ENCODE measurements around the gene CENPE. TPM values are rescaled to one million over a fixed set of nuclear protein-coding genes. Genes with fewer than 3 reads are reported as not detected.

Gene CENPE
- total and polyA plus RNA-seq, 2 donors (not counting 1 experiment from before 2014, with no cell fraction given) = 0.15 to 2.8 TPM

- H3K27me3 Mint-ChIP-seq = no peaks in the 10 kb centered on the region
- H4K20me1 ChIP-seq (ENCODE audit: control insufficient read depth, insufficient read depth, low read length, poor library complexity, severe bottlenecking) = no peaks in the 10 kb centered on the region
- H2AFZ ChIP-seq (ENCODE audit: insufficient read depth, low read depth, low read length, poor library complexity, severe bottlenecking) = peak overlapping the region; percentile 1
- no peak overlapping the region for H3K4me2 ChIP-seq (replicated peaks; ENCODE audit: low read depth, low read length, poor library complexity, severe bottlenecking)
- H3K9ac ChIP-seq (ENCODE audit: low read length) = no peak overlapping the region
- no peaks in the 10 kb centered on the region for H3K9me3 Mint-ChIP-seq (ENCODE audit: insufficient read depth)
- peaks cover 0 to 3% (median 0%) of the 10 kb centered on the region in 3 donors for H3K9me3 ChIP-seq (ENCODE audit: control extremely low read depth in 1 of 3, control insufficient read depth in 2 of 3, insufficient read depth in 1 of 3, low read length in 2 of 3)
- no peaks in the 10 kb centered on the region for H3K4me1 ChIP-seq (ENCODE audit: control insufficient read depth in 2 of 2, insufficient read depth in 2 of 2, low read length in 2 of 2)
- POLR2A ChIA-PET = no interaction called here
- no peak overlapping the region for H3K4me3 Mint-ChIP-seq
- peaks cover 2% of the 10 kb centered on the region for H3K4me1 Mint-ChIP-seq
- H3K27me3 ChIP-seq (replicated peaks in 1 of 4; ENCODE audit: control extremely low read depth in 1 of 4, control insufficient read depth in 3 of 4, insufficient read depth in 4 of 4, low read length in 3 of 4) = no peaks in the 10 kb centered on the region
- no peak for TF ChIP-seq EZH2 (IDR thresholded peaks at IDR 0.05; ENCODE audit: borderline replicate concordance, insufficient read depth, low read depth, low read length, poor library complexity, severe bottlenecking)
- TF ChIP-seq CTCF (IDR thresholded peaks at IDR 0.05) = no peak
- no peak overlapping the region for H3K27ac Mint-ChIP-seq
- no peak for DNase-seq
- CTCF ChIA-PET = no interaction called here
- intact Hi-C loops (cut with micrococcal nuclease) = no loop called here
- no peak overlapping the region for H3K27ac ChIP-seq (ENCODE audit: low read length in 2 of 2)
- no peaks in the 10 kb centered on the region for H3K79me2 ChIP-seq (ENCODE audit: control insufficient read depth, insufficient read depth, low read length)
- ATAC-seq (ENCODE audit: low read depth) = no peak
- WGBS (ENCODE audit: insufficient coverage) = no CpG with 5 or more reads among the region's 4 CpGs
- H3K36me3 ChIP-seq (replicated peaks in 1 of 2; ENCODE audit: control extremely low read depth in 1 of 2, control insufficient read depth in 1 of 2, extremely low read depth in 1 of 2, insufficient read depth in 2 of 2, low read length in 1 of 2) = no peaks in the 10 kb centered on the region
- H3K4me3 ChIP-seq (ENCODE audit: control extremely low read depth in 1 of 5, extremely low read depth in 1 of 5, insufficient read depth in 1 of 5, low read depth in 2 of 5, low read length in 4 of 5) = no peak overlapping the region
Measured at GRCh38 chr4:103158760-103159159, 39.4 kb downstream of the CENPE start.

- no peak overlapping the region for H3K9ac ChIP-seq (ENCODE audit: low read length)
- H3K4me1 Mint-ChIP-seq = peaks cover 2% of the 10 kb centered on the region
- no peak for ATAC-seq (ENCODE audit: low read depth)
- H3K9me3 ChIP-seq (ENCODE audit: control extremely low read depth in 1 of 3, control insufficient read depth in 2 of 3, insufficient read depth in 1 of 3, low read length in 2 of 3) = peaks cover 0 to 3% (median 0%) of the 10 kb centered on the region in 3 donors
- no peak overlapping the region for H3K27ac ChIP-seq (ENCODE audit: low read length in 2 of 2)
- ChIA-PET POLR2A (no interaction called here), CTCF (no interaction called here)
- H3K4me3 Mint-ChIP-seq = no peak overlapping the region
- no peaks in the 10 kb centered on the region for H3K27me3 Mint-ChIP-seq
- DNase-seq = no peak
- H3K79me2 ChIP-seq (ENCODE audit: control insufficient read depth, insufficient read depth, low read length) = no peaks in the 10 kb centered on the region
- intact Hi-C loops (cut with micrococcal nuclease) = no loop called here
- H3K27me3 ChIP-seq (replicated peaks in 1 of 4; ENCODE audit: control extremely low read depth in 1 of 4, control insufficient read depth in 3 of 4, insufficient read depth in 4 of 4, low read length in 3 of 4) = no peaks in the 10 kb centered on the region
- no peak overlapping the region for H2AFZ ChIP-seq (ENCODE audit: insufficient read depth, low read depth, low read length, poor library complexity, severe bottlenecking)
- no peak overlapping the region for H3K4me2 ChIP-seq (replicated peaks; ENCODE audit: low read depth, low read length, poor library complexity, severe bottlenecking)
- no peaks in the 10 kb centered on the region for H3K9me3 Mint-ChIP-seq (ENCODE audit: insufficient read depth)
- no peaks in the 10 kb centered on the region for H3K36me3 ChIP-seq (replicated peaks in 1 of 2; ENCODE audit: control extremely low read depth in 1 of 2, control insufficient read depth in 1 of 2, extremely low read depth in 1 of 2, insufficient read depth in 2 of 2, low read length in 1 of 2)
- TF ChIP-seq EZH2 (IDR thresholded peaks at IDR 0.05; ENCODE audit: borderline replicate concordance, insufficient read depth, low read depth, low read length, poor library complexity, severe bottlenecking) = no peak
- TF ChIP-seq CTCF (IDR thresholded peaks at IDR 0.05) = no peak
- H4K20me1 ChIP-seq (ENCODE audit: control insufficient read depth, insufficient read depth, low read length, poor library complexity, severe bottlenecking) = no peaks in the 10 kb centered on the region
- H3K4me1 ChIP-seq (ENCODE audit: control insufficient read depth in 2 of 2, insufficient read depth in 2 of 2, low read length in 2 of 2) = no peaks in the 10 kb centered on the region
- no CpG with 5 or more reads among the region's 3 CpGs for WGBS (ENCODE audit: insufficient coverage)
- no peak overlapping the region for H3K27ac Mint-ChIP-seq
- H3K4me3 ChIP-seq (ENCODE audit: control extremely low read depth in 1 of 5, extremely low read depth in 1 of 5, insufficient read depth in 1 of 5, low read depth in 2 of 5, low read length in 4 of 5) = no peak overlapping the region
Measured at GRCh38 chr4:103156106-103156505, 42.0 kb downstream of the CENPE start.

Measured in B cell (primary cell).